Left ventricle myocardium superior (tissue), 1 donor: ENCODE data around the gene ZFAND2A. TPM values are rescaled to one million over a fixed set of nuclear protein-coding genes. Genes with fewer than 3 reads are reported as not detected.
A peak's percentile ranks its signal among the peaks of the same experiment; 100 is the strongest.

Source experiments
- ATAC-seq: fragments of 200-7000 bp; cut with Tn5 transposase; one replicate; pipeline ENCODE4 v1.9.1; 2020; ENCODE audit warnings: mild to moderate bottlenecking, moderate library complexity
- DNase-seq: peaks from one replicate; pipeline ENCODE4 v3.0.0-alpha.2; 2020
- intact Hi-C: fragments of 100-400 bp; cut with micrococcal nuclease; formaldehyde crosslinking; loops from one replicate; pipeline ENCODE4 v1.11.0; 2022
- total RNA-seq: library from RNA; stranded (reverse); fragmentation: NEBNext Ultra II Directional; extraction: Animal tissue kit (Norgen Biotek cat#: 25700); gene quantifications from one replicate; pipeline ENCODE4 v1.2.1, GENCODE V29; 2021
- donor health status: DM: no; HTN: yes; CAD: no; lungs with severe emphysema.

Gene ZFAND2A
- total RNA-seq, 1 donor from 2014 or later, result 5.9 TPM

DNA sequence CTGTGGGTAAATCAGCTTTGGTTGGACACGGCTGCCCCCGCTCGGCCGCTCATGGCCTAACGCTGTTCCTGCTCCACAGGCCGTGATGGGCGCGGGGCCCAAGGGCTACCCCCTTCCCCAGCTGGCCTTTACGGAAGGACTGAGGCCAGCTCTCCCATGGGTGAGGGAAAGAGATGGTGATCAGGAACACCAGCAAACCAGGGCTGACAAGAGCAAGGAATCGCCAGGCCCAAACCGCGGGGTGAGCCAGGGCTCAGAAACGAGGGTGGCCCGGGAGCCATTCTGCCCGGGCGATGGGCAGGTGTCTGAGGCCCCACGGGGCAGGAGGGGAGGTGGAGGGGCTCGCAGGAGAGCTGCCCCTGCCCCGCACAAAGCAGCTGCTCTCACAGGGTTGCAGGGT is 45.5 kb downstream of the ZFAND2A start:
- ATAC-seq, result no peak
- intact Hi-C loops, result no loop called here

GRCh38 chr7:1114088-1114487 is 45.9 kb downstream of the ZFAND2A start:
- DNase-seq, result peak; percentile 14
- intact Hi-C loops, result no loop called here
- ATAC-seq, result no peak

More for the DNA sequence above, 45.5 kb downstream of the ZFAND2A start:
- DNase-seq, result peak; percentile 27

GRCh38 chr7:1113548-1113885 is 46.5 kb downstream of the ZFAND2A start:
- ATAC-seq, result no peak
- DNase-seq, result no peak
- intact Hi-C loops, result no loop called here

DNA sequence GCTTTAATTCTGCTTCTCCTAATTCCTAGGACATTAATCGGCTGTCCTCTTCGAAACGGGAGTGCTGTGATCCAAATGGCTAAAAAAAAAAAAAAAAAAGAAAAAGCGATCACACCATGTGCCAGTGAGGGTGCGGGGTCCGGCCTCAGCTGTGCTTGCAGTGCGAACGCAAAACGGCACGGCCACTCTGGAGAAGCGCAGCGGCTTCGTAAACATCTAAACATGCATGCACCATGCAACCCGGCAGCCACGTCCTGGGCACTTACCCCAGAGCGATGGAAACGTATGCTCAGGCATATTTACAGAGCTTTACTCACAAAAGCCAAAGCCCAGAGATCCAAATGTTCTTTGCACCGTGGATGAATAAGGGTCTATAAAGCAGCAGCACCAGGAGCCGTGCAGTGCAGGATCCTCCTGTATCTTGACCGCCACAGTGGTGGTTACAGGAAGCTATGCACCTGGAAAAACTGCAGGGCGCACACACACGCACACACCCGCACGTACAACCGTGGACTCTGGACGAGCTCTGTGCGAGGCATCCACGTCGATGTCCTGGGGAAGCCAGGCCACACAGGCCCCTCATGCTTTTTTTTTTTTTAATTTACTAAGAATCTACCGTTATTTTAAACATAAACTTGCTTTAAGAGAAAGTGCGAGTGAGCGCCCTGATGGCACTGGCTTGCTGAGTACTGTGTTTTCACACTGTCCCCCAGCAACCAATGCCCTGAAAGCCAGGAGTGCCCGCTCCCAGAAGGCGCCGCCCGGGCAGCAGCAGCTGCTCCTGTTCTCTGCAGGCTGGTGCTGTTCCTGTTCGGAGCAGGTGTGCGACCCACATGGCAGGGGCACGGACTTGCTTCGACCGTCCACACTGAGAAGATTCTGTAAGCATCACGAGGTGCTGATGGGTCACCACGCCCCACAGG is 47.1 kb downstream of the ZFAND2A start:
- no peak for ATAC-seq
- intact Hi-C loops, result no loop called here
- DNase-seq, result peak; percentile 27

DNA sequence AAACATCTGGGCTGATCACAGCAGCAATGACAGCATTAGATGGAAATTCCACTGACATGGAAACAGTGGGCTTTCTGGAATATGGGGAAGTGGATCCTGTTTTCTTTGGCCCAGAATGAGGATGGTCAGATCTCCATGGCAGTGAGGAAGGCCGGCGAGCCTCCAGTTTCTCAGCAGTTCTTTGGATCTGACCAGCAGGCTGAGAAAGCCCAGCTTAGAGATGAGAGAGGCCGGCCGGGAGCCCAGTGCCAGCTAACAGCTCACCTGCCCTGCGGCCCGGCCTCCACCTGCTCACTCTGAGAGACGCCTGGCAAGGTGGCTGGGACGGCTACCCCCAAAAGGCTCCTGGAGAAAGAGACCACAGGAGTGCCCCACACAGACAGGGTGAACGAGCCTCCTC is 47.9 kb downstream of the ZFAND2A start:
- DNase-seq, result peak; percentile 29
- intact Hi-C loops, result no loop called here
- ATAC-seq, result peak; percentile 21

GRCh38 chr7:1111156-1111555 is 48.8 kb downstream of the ZFAND2A start:
- intact Hi-C loops, result no loop called here
- no peak for DNase-seq
- no peak for ATAC-seq

DNA sequence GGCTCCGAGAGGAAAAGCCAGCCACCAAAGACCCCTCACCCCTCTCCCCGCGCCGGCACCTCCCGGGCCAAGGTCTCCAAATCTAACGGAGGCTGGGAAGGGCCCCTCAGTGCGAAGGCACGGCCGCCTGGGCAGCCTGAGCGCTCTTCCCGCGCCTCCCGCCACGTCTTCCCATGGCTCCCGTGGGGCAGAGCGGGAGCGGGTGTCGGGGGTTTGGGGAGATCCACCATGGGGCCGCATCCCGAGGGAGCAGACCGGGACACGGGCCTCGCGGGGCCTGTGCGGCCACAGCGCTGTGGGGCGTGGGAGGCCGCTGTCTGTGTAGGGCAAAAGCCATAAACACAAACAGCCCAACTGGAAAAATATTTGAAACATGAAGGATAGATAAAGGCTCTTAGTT is 49.6 kb downstream of the ZFAND2A start:
- ATAC-seq (peak; percentile 54), DNase-seq (peak; percentile 50)
- intact Hi-C loops, result no loop called here

DNA sequence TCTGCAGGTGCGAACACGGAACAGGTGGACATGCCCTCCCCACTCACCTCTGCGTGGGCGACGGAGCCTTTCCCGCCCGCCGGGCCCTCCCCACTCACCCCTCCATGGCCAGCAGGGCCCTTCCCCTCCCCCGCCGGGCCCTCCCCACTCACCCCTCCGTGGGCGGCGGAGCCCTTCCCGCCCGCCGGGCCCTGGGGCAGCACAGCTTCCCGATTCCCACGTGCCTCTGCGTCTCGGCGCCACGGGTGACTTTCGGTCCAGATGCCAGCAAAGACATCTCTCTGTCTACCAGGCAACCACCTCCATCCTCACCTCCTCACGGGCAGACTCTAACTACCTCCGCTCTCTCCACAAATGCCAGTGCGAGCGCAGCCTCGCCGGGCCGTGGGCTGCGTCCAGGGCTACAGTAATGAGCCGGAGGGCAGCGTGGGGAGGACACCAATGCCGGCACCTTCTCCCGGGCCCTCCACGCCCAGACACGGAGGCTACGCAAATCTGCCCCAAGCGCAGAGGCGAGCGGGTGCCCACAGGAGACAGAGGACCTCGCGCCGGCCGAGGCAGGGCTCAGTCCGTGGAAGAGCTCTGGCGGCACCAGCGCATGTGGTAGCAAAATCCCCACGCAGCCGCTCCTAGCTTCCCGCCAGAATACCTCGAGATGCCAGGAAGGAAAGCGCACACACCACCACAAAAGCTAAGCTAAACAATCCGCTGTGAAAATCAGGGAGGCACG is 50.2 kb downstream of the ZFAND2A start:
- ATAC-seq (no peak), DNase-seq (peak; percentile 19)
- intact Hi-C loops, result no loop called here

- intact Hi-C loops, result no loop called here
- DNase-seq (peak; percentile 24), ATAC-seq (no peak)
Measured at GRCh38 chr7:1108264-1108920, 51.6 kb downstream of the ZFAND2A start.

- intact Hi-C loops, result no loop called here
- DNase-seq, result peak; percentile 21
- ATAC-seq, result no peak
Measured at GRCh38 chr7:1106793-1107421, 53.1 kb downstream of the ZFAND2A start.

DNA sequence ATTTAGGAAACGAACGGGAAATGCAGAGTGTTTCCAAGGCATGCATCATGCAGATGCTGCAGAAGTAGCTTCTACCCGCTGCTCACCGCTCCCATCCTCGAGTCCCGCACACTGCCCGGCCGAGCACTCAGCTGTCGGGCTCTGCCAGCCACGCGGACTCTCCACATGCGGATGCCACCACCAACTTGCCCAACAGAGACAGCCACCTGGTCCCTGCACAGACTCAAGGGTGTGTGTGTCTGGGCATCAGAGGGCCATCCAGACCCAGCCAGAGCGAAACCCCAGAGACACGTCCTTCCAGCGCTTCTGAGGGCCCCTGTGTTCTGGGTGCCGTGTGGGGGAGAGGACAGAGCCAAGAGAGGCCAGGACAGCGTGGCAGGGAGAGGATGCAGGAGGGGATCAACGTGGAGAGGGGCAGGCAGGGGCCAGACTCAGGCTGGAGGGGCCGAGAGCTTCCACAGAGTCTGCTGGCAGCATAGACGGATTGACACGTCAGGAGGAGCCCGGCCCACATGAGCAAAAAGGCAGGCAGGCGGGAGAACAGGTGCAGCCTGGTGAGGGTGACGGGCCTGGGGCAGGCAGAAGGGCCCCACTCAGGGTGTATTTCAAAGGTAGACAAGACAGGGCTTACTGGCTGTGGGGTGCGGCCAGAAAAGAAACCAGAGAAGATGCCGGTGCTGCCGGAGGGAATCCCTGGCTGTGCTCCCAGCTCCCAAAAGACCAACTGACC is 53.8 kb downstream of the ZFAND2A start:
- intact Hi-C loops, result no loop called here
- ATAC-seq (no peak), DNase-seq (peak; percentile 21)

- DNase-seq (peak; percentile 13), ATAC-seq (no peak)
- intact Hi-C loops, result no loop called here
Measured at GRCh38 chr7:1105189-1105588, 54.8 kb downstream of the ZFAND2A start.

DNA sequence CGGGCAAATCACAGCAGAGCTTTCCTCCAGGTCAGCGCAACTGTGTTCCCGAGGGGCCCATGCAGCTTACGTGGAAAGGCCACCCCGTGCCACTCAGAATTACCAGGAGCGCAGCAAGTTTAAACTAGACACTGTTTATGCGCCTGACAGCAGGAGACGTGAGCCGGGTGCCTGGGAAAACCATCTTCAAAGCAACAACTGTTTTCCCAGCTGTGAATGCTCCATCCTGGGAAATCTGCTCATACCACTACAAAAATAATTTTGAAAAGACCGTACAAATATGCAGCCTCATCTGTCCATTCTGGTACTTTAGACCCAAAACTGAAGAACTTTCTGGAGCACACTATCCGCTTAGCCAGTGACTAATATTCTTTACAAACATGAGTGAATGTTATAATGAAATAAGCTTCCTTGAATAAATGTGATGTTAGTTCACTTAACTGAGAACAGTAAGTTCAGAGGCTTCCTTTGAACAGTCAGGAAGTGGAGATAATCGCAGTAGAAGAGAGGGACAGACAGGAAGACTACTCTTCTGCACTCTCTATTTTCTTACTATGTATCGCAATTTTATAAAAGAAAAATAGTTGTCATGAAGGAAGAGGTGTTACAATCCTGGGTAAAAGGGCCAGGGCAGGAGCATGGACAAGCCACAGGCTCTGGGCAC is 55.3 kb downstream of the ZFAND2A start:
- DNase-seq (peak; percentile 27), ATAC-seq (peak; percentile 17)
- intact Hi-C loops, result no loop called here

DNA sequence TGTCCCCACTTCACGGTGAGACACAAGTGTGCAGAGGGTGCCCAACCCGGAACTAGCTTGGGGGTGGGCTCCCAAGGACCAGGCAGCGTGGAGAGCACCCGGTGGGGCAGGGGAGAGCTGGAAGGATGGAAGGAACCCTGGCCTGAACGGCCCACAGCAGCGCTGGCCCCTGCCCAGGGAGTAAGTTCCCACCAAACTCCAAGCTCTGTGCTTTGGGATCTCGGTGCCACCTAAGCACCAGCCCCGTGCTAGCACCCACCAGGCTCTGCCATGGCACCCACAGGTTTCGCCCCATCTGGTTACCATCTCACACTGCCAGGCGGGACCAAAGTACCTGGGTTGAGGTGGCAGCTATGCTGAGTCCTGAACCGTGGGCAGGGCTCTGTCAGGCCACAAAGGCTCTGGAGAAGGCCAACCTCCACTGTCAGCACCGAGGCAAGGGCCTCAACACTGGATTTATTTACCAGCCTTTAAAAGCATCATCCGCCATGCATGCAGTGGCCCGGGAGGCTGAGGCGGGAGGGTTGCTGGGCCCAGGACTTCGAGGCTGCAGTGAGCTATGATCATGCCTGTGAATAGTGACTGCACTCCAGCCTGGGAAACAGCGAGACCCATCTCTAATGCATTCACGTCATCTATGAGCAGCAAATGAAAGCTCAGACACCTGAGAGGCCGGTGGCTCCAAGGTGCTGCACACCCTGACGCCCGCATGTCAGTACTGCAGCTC is 56.0 kb downstream of the ZFAND2A start:
- intact Hi-C loops, result no loop called here
- peak; percentile 15 for DNase-seq

GRCh38 chr7:1103009-1103788 is 56.8 kb downstream of the ZFAND2A start:
- DNase-seq (no peak), ATAC-seq (no peak)
- intact Hi-C loops, result no loop called here

More for the DNA sequence above, 56.0 kb downstream of the ZFAND2A start:
- ATAC-seq, result no peak
